ENCODE measurements around the gene ZBTB40.

DNA sequence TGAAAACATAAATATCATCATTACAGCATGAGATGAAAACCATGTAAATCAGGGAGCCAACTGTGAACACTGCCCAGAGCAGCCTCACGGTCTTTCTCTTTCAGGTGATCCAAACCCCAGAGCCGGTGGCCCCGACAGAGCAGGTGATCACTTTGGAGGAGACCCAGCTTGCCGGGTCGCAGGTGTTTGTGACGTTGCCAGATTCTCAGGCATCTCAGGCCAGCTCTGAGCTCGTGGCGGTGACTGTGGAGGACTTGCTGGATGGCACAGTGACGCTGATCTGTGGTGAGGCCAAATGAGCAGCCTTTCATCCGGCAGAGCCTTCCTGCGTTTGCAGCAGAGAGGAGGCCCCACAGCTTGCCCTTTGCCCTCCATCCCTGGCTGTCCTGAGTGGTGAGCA, 74.4 kb downstream of the ZBTB40 start:
- TF ChIP-seq, protein P1, sequence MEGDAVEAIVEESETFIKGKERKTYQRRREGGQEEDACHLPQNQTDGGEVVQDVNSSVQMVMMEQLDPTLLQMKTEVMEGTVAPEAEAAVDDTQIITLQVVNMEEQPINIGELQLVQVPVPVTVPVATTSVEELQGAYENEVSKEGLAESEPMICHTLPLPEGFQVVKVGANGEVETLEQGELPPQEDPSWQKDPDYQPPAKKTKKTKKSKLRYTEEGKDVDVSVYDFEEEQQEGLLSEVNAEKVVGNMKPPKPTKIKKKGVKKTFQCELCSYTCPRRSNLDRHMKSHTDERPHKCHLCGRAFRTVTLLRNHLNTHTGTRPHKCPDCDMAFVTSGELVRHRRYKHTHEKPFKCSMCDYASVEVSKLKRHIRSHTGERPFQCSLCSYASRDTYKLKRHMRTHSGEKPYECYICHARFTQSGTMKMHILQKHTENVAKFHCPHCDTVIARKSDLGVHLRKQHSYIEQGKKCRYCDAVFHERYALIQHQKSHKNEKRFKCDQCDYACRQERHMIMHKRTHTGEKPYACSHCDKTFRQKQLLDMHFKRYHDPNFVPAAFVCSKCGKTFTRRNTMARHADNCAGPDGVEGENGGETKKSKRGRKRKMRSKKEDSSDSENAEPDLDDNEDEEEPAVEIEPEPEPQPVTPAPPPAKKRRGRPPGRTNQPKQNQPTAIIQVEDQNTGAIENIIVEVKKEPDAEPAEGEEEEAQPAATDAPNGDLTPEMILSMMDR (IDR thresholded peaks at IDR 0.05): no peak
- no peak for TF ChIP-seq POLR2A (IDR thresholded peaks at IDR 0.05)
